ENCODE results near the gene KRTAP10-10.
"Not testable (repeated sequence)": the region's sequence is repeated elsewhere in the genome, so short reads cannot be mapped to it uniquely, and the experiment has no call there.

Gene KRTAP10-10

DNA sequence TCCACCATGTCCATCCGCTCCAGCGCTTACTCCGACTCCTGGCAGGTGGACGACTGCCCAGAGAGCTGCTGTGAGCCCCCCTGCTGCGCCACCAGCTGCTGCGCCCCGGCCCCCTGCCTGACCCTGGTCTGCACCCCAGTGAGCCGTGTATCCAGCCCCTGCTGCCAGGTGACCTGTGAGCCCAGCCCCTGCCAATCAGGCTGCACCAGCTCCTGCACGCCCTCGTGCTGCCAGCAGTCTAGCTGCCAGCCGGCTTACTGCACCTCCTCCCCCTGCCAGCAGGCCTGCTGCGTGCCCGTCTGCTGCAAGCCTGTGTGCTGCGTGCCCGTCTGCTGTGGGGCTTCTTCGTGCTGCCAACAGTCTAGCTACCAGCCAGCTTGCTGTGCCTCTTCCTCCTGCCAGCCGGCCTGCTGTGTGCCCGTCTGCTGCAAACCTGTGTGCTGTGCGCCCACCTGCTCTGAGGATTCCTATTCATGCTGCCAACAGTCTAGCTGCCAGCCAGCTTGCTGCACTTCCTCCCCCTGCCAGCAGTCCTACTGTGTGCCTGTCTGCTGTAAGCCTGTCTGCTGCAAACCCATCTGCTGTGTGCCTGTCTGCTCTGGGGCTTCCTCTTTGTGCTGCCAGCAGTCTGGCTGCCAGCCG lies 9.9 kb upstream of the KRTAP10-10 start:
- not testable (repeated sequence) for DNase-seq (ENCODE audit: low spot score)

GRCh38 chr21:44627831-44628233 lies 9.3 kb upstream of the KRTAP10-10 start:
- not testable (repeated sequence) for DNase-seq (ENCODE audit: low spot score)

DNA sequence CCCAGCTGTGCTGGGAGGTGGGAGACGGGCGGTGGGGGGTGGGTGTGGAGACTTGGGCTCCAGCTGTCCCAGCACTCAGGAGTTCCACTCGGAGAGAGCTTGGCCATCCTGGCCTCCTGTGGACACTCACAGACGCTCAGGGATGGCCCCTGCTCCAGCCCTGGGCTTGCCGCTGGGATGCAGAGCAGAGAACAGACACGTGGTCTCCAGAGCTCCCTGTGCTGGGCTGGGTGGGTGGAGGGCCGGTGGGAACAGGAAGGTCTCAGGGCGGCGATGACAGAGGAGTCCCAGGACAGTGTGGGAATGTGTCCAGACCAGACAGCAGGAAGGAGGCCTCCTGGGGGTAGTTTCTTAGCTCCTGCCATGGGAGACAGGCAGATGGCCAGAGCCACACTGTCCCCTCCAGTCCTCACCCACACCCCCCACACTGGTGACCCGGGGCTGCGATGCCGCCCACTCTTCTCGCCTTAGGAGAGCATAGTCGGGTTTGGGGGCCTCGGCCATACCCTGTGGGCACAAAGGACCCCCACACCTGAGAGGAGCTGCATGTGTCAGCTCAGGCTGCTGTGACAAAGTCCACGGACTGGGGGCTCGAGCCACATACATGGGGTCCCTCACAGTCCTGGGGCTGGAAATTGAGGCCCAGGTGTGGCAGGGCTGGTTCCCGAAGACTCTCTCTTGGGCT lies 8.3 kb upstream of the KRTAP10-10 start:
- no peak for DNase-seq (ENCODE audit: low spot score)

DNA sequence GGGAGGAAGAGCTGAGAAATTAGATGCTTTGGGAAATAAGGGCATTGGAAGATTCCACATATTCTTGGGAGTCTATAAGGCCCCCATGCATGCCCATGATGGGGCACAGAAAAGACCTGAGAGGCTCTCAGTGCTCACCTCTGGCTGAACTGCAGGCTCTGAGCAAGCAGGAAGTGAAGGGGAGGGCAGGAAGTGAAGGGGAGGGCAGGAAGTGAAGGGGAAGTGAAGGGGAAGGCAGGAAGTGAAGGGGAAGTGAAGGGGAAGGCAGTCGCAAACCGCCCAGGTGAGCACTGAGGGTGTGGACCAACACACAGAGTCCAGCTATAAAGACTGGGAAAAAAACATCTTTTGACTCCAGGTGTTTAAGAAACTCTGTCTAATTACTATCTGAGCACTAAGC lies 6.7 kb upstream of the KRTAP10-10 start:
- no peak for DNase-seq (ENCODE audit: low spot score)

- no peak for DNase-seq (ENCODE audit: low spot score)
Observed at GRCh38 chr21:44632067-44632466, 5.1 kb upstream of the KRTAP10-10 start.

DNA sequence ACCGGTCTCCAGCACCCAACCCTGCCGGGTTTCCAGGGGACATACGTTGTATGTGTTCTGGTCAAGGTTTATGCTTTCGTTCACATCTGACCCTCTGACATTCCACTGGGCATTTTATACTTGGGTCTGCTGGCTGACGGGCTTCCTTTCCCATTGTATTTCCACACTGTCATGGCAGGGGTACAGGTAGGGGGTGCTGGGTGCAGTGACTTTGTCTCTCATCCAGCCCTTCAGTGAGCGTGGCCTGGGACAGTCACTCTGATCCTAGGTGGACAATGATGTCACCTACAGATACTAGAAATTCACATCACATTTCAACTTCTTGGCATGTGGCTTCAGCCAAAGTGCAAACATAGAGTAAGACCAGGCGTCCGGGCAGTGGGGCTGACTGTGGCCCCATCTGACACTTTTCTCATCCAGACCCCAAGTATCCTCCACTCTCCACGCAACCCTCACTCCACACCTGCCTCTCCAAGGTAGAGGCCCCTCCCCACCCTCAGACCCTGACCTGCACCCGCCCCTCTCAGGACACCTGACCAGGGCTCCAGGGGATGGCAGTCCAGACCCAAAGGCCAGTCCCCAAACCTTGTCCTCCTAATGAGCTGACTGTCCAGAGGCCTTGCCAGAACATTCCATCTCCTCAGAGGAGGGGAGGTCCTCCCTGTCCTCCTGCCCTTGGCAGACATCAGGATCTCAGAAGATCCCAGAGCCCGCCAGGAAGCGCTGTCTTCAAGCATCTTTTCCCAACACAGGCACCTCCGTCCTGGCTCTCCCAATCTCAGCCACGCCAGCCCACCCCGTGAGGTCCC lies 743 bp upstream of the KRTAP10-10 start:
- DNase-seq (ENCODE audit: low spot score) = no peak

DNA sequence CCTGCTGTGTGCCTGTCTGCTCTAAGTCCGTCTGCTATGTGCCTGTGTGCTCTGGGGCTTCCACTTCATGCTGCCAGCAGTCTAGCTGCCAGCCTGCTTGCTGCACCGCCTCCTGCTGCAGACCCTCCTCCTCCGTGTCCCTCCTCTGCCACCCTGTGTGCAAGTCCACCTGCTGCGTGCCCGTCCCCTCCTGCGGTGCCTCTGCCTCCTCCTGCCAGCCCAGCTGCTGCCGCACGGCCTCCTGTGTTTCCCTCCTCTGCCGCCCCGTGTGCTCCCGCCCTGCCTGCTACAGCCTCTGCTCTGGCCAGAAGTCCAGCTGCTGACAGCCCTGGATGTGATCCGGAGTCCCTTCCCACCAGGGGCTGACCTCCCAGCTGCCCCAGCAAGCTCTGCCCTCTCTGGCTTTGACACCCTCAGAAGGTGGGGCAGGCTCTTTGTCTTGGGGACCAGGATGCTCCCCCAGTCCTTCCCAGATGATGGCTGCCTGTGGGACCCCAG lies 744 bp downstream of the KRTAP10-10 start:
- not testable (repeated sequence) for DNase-seq (ENCODE audit: low spot score)

DNA sequence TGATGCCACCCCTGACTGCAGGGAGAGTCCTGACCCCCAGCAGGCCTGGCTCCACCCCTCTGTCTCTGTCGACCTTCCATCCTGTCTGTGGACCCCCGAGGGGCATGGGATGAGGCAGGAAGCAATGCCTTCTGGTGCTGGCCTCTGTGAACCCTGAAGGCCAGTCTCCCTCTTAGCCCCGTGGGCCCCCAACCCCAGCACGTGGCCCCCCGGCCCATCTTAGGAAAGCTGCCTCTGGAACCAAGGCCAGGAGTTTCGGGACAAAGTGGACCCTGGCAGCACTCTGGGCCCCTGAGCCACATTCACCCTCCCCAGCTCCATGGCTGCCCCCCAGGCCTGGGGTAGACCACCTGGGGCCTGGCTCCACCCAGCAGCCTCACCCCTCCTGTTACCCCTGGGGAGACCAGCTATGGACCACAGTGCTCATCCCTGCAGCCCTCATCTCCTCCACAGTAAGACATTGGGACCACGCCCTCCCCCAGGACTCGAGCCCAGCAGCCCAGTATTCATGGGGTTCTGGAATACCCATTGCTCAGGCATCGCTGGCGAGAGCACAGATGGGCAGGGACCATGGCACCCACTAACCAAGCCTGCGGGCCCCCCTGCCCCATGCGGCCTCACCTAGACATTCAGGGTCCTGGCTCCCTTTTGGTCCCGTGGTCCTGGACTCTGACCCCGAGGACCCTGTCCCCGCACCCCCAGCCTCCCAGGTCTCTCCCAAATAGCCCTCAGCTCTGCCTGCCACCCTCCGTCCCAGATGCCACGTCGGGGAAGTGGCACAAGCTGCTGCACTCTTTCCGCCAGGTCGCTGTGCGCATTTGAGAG lies 1.6 kb downstream of the KRTAP10-10 start:
- DNase-seq (ENCODE audit: low spot score) = not testable (repeated sequence)

GRCh38 chr21:44639331-44639655 lies 2.1 kb downstream of the KRTAP10-10 start:
- DNase-seq (ENCODE audit: low spot score) = no peak

GRCh38 chr21:44640761-44641160 lies 3.6 kb downstream of the KRTAP10-10 start:
- no peak for DNase-seq (ENCODE audit: low spot score)

DNA sequence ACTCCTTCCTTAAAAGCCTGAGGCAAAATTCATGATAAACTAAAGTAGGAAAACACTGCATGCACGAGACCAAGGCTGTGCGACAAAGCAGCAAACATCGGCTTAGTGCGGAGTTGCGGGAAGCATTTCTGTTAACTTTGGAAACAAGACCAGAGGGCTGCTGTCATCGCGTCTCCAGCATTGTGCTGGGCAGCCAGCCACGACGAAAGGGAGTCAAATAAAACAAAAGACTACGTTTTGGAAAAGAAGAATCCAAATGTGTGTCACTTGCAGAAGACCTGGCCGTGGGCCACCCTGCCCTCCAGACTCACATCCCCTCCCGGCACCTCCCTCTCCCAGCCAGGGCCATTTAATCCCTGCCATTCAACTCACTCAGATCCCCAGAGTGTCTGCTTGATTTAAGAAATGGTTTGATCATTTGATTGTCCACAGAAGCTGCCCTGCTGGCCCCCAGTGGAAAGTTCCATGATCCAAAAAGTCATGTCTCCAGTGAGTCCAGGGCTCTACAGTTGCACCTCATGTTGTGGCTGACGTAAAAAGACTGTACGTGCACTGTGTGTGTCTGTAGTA lies 6.7 kb downstream of the KRTAP10-10 start:
- DNase-seq (ENCODE audit: low spot score) = no peak

DNA sequence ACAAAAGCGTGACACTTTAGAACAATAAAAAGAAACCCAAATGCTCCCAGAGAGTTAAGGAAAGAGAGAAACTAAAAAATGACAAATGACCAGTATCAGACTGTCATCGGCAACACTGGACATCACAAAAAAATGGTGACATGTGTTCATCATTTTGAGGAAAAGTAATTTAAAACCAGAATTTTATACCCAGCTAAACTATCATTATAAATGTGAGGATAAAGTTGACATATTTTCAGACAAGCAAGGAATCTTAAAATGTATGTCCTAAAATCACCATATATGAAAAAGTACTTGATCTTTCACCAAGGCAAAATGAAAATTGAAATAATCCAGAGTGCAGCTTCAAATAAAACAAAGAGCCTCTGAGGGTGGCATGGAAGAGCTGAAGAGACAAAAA lies 7.7 kb downstream of the KRTAP10-10 start:
- no peak for DNase-seq (ENCODE audit: low spot score)

DNA sequence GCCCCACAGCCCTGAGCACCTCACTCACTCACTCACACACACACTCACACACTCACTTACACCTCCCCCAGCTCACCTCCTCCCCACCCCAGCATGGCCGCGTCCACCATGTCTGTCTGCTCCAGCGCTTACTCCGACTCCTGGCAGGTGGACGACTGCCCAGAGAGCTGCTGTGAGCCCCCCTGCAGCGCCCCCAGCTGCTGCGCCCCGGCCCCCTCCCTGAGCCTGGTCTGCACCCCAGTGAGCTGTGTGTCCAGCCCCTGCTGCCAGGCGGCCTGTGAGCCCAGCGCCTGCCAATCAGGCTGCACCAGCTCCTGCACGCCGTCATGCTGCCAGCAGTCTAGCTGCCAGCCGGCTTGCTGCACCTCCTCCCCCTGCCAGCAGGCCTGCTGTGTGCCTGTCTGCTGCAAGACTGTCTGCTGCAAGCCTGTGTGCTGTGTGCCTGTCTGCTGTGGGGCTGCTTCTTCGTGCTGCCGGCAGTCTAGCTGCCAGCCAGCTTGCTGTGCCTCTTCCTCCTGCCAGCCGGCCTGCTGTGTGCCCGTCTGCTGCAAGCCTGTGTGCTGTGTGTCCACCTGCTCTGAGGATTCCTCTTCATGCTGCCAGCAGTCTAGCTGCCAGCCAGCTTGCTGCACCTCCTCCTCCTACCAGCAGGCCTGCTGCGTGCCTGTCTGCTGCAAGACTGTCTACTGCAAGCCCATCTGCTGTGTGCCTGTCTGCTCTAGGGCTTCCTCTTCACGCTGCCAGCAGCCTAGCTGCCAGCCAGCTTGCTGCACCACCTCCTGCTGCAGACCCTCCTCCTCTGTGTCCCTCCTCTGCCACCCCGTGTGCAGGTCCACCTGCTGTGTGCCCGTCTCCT lies 9.4 kb downstream of the KRTAP10-10 start, which contains the start of gene KRTAP10-11:
KRTAP10-11 (plus strand) TSS at position 49 of the 856 bp plus-strand sequence; CDS start at position 94, 45 bp downstream.
- DNase-seq (ENCODE audit: low spot score) = not testable (repeated sequence)

DNA sequence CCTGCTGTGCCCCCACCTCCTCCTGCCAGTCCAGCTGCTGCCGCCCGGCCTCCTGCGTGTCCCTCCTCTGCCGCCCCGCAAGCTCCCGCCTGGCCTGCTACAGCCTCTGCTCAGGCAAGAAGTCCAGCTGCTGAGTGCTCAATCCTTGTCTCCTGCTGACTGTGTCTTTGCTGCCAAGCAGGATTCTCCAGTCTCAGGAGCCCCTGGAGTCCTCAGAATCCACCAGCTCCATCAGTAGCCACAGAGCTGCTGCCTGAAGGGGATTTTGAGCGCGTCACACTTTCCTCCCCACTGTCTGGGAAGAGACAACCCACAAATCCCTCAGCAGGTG lies 10.0 kb downstream of the KRTAP10-10 start:
- no peak for DNase-seq (ENCODE audit: low spot score)

- DNase-seq (ENCODE audit: low spot score) = no peak
Observed at GRCh38 chr21:44648557-44649311, 11.6 kb downstream of the KRTAP10-10 start.

- DNase-seq (ENCODE audit: low spot score) = no peak
Observed at GRCh38 chr21:44649521-44650100, 12.5 kb downstream of the KRTAP10-10 start.

DNA sequence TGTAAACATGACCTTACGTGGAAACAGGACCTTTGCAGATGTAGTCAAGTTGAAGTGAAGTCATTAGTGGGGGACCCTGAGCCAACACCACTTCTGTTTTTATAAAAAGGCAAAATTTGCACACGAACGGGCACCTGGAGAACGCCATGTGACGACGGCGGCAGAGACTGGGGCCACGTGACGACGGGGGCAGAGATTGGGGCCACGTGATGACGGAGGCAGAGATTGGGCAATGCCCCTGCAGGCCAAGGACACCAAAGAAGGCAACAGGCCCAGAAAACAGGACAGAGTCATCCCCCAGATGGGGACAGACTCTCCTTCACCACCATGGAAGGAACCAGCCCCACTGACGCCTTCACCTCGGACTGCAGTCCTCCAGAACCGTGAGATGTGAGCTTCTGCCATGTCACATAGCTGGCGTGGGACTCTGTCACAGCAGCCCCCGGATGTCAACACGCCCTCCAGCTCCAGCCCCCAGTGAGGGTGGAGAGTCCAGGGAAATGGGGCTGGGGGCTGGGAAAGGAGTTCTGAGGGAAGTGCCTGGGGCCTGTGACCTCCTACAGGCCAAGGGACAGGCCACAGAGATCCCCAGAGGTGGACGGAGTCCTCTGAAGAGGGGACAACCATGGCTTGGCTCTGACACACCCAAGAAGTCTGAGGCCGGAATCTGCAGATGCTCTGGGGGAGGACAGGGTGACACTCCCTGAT lies 13.3 kb downstream of the KRTAP10-10 start:
- DNase-seq (ENCODE audit: low spot score) = no peak

DNA sequence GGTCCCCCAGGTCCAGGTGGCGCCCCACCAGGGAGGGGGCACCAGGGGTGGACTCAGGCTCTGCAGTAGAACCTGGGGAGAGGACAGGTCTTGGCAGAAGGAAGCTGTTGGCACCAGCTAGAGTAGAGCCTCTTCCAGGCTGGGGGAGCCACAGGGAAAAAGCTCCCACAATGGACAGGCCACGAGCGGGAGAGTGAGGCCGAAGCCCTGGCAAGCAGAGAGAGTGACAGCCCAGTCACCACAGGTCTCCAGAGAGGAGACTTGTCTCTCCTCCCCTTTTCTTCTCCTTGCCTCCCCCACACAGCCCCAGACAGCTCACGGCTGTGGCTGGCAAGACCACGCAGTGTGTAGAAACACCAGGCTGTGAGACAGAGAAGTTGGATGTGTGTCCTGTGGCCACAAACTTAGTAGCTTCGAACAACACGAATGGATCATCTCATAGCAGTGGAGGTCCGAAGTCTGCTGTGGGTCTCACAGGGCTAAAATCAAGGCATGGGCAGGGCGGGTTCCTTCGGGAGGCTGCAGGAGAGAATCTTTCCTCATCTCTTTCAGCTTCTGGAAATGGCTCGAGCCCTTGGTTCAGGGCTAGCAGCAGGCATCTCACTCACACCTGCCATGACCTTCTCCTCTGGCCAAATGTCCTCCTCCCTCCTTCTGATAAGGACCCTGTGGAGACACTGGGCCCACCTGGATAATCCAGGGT lies 14.0 kb downstream of the KRTAP10-10 start:
- DNase-seq (ENCODE audit: low spot score) = no peak
